Karpas-422 (cell line): ENCODE data around the gene GATC. TPM values are rescaled to one million over a fixed set of nuclear protein-coding genes. Genes with fewer than 3 reads are reported as not detected.
"Not testable (repeated sequence)": the region's sequence is repeated elsewhere in the genome, so short reads cannot be mapped to it uniquely, and the experiment has no call there.

Source experiments
- DNase-seq: peaks from one replicate; pipeline ENCODE4 v3.0.0-alpha.2; 2015
- H2AFZ ChIP-seq: fragments of 200-600 bp; sonication (generic); 2 replicates; pipeline ENCODE4 v1.6.1; 2014; ENCODE audit warnings: antibody characterized with exemption, low read length, mixed read lengths
- H3K27ac ChIP-seq: fragments of 200-600 bp; sonication (generic); 2 replicates; pipeline ENCODE4 v1.5.1; 2014; ENCODE audit warnings: mild to moderate bottlenecking, low read length, moderate library complexity
- H3K27me3 ChIP-seq: fragments of 200-600 bp; sonication (generic); 2 replicates; pipeline ENCODE4 v1.6.1; 2014; ENCODE audit warnings: low read length, mixed read lengths
- H3K36me3 ChIP-seq: fragments of 200-600 bp; sonication (generic); 2 replicates; pipeline ENCODE4 v1.6.1; 2014; ENCODE audit warnings: low read length, mixed read lengths; ENCODE audit not compliant: insufficient read depth
- H3K4me1 ChIP-seq: fragments of 200-600 bp; sonication (generic); 2 replicates; pipeline ENCODE4 v1.6.1; 2014; ENCODE audit warnings: mild to moderate bottlenecking, low read length, mixed read lengths
- H3K4me2 ChIP-seq: fragments of 200-600 bp; sonication (generic); 2 replicates; pipeline ENCODE4 v1.6.1; 2014; ENCODE audit warnings: low read length, low read depth, mild to moderate bottlenecking; ENCODE audit not compliant: poor library complexity, severe bottlenecking
- H3K4me3 ChIP-seq: fragments of 200-600 bp; sonication (generic); 2 replicates; pipeline ENCODE4 v1.5.1; 2014; ENCODE audit warnings: mild to moderate bottlenecking, antibody characterized with exemption, low read length, mixed read lengths
- H3K79me2 ChIP-seq: fragments of 200-600 bp; sonication (generic); 2 replicates; pipeline ENCODE4 v1.6.1; 2014; ENCODE audit warnings: mild to moderate bottlenecking, low read length, mixed read lengths
- H3K9ac ChIP-seq: fragments of 200-600 bp; sonication (generic); 2 replicates; pipeline ENCODE4 v1.6.0; 2014; ENCODE audit warnings: low read length
- H3K9me2 ChIP-seq: fragments of 200-600 bp; sonication (generic), shearing (Covaris generic); replicated peaks from 2 replicates; pipeline ENCODE4 v1.6.0; 2014; ENCODE audit warnings: mild to moderate bottlenecking, low read length, moderate library complexity; ENCODE audit not compliant: insufficient read depth
- H3K9me3 ChIP-seq: fragments of 300-700, 200-600 bp; sonication (generic); 2 replicates; pipeline ENCODE4 v1.6.1; 2014; ENCODE audit warnings: low read length, mixed read lengths
- H4K20me1 ChIP-seq: fragments of 200-600 bp; sonication (generic); 2 replicates; pipeline ENCODE4 v1.6.1; 2014; ENCODE audit warnings: mild to moderate bottlenecking, antibody characterized with exemption, low read length, low read depth; ENCODE audit not compliant: insufficient read depth
- total RNA-seq: library from RNA; depleted of rRNA; stranded (reverse); fragments of >200 nt; shearing (Covaris generic); gene quantifications from 2 replicates; pipeline ENCODE4 v1.2.3, GENCODE V29; 2014; ENCODE audit warnings: low replicate concordance

Gene GATC
- total RNA-seq, 1 experiment from 2014 or later = 21.9 TPM

DNA sequence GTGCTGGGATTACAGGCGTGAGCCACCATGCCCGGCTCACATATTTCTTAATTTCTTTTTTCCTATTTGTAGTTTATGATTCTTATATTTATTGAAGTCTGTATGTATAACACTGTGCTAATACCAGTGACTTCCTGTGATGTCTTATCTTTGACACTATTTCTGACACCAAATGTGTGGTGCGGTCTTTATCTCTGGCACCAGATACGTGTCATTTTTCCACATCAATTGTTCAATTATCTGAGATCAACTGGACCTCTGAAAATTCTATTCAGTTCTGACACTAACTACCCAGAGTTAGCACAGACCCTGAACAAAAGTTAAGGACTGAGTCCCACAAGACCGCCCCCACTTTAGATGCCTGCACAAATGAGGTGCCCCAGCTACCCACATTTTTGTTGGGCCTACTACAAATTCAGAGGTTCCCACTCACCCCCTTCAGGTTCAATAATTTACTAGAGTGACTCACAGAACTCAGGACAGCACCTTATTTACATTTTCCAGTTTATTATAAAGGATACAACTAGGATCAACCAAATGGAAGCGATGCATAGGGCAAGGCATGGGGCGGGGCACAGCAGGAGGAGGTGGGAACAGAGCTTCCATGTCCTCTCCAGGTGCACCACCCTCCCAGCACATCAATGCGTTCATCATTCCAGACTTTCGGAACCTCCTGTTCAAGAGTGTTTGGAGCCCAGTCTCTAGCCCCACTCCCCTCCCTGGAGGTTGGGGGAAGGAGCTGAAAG is 35.0 kb downstream of the GATC start:
- Histone ChIP-seq H3K27me3 (no peaks in the 10 kb centered on the region), H3K9me3 (no peaks in the 10 kb centered on the region), H3K9me2 (no peaks in the 10 kb centered on the region), H3K36me3 (no peaks in the 10 kb centered on the region), H3K4me3 (no peak overlapping the region), H2AFZ (no peak overlapping the region), H4K20me1 (no peaks in the 10 kb centered on the region), H3K4me2 (no peak overlapping the region), H3K79me2 (no peaks in the 10 kb centered on the region), H3K27ac (no peak overlapping the region), H3K9ac (no peak overlapping the region), H3K4me1 (peaks cover 8% of the 10 kb centered on the region)
- no peak for DNase-seq

DNA sequence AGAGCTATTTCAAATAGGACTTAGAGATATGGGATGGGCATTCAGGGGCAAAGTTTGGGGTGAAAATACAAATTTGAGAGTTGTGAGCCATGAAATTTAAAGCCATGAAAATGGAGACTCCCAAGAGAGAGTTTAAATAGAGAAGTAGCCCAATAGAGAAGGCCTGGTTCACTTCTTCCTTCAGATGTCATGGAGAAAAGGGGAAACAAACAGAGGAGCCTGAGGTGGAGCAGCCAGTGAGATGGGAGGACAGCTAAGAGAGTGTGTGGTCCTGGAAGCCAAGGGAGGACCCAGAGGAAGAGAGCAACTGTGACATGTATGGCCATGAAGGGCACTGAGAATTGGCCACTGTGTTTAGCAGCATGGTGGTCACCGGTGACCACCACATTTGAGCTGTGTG is 37.4 kb downstream of the GATC start:
- no peak overlapping the region for H3K4me2 ChIP-seq
- no peaks in the 10 kb centered on the region for H4K20me1 ChIP-seq
- no peak overlapping the region for H3K4me3 ChIP-seq
- H3K4me1 ChIP-seq = peaks cover 8% of the 10 kb centered on the region
- H3K9me2 ChIP-seq = no peaks in the 10 kb centered on the region
- H3K27me3 ChIP-seq = no peaks in the 10 kb centered on the region
- no peaks in the 10 kb centered on the region for H3K79me2 ChIP-seq
- no peaks in the 10 kb centered on the region for H3K9me3 ChIP-seq
- DNase-seq = no peak
- no peak overlapping the region for H2AFZ ChIP-seq
- H3K9ac ChIP-seq = no peak overlapping the region
- H3K36me3 ChIP-seq = no peaks in the 10 kb centered on the region
- no peak overlapping the region for H3K27ac ChIP-seq

DNA sequence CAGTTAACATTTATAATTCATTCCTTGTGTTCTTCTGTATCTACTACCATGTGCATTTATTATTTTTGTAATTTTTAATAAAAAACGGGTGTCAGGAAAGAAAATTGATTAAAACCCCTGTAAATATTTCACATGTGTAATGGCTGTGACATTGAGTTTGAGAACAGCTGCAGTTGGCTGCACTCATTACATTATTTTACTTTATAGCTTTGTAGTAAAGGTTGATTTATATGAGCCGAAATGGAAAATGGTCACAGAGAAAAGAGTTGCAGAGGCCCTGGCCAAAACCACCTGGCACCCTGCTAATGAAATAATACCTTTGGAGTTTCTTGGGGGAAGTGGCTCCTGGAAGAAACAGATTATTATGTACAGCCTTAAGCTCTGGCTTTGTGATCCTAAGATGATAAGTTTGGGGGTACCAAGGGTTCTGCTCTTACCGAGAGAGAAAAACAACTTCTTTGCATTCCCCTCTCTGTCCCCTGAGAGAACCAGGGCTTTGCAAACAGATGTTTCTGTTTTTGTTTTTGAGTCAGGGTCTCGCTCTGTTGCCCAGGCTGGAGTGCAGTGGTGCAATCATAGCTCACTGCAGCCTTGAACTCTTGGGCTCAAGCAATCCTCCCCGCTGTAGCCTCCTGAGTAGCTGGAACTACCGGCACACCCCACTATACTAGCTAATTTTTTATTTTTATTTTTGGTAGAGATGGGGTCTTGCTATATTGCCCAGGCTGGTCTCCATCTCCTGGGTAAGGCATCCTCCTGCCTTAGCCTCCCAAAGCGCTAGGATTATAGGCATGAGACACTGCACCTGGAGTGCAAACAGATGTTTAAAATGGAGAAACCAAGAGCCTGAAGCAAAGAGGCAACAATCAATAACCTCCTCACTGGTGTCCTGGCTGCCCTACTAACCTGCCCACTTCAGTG is 40.0 kb downstream of the GATC start:
- Histone ChIP-seq H3K36me3 (no peaks in the 10 kb centered on the region), H3K4me3 (no peak overlapping the region), H3K9me2 (no peaks in the 10 kb centered on the region), H3K4me1 (peaks cover 8% of the 10 kb centered on the region), H4K20me1 (no peaks in the 10 kb centered on the region), H3K9ac (no peak overlapping the region), H3K27me3 (no peaks in the 10 kb centered on the region), H3K9me3 (no peaks in the 10 kb centered on the region), H3K4me2 (no peak overlapping the region), H3K27ac (no peak overlapping the region), H2AFZ (no peak overlapping the region), H3K79me2 (no peaks in the 10 kb centered on the region)
- DNase-seq = no peak

DNA sequence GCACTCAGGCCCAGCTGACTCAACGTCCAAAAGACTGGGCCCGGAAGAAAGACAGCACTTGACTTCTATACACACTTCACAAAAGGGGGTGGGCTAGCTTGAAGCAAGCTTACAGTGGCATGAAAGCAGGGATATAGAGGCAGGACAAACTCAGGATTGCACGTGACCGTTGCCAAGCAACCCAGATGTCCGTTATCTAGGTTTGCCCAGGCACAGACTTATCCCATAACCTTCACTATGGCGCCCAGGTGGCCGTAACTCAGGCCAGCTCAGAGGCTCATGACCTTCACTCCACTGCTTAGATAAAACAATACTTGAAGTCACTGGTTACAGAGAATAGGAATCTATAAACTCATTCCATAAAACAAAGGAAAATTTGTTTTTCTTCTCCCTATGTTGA is 41.3 kb downstream of the GATC start:
- H3K9me3 ChIP-seq, H2AFZ ChIP-seq, H3K4me1 ChIP-seq, DNase-seq, H3K4me3 ChIP-seq, H3K79me2 ChIP-seq, H3K27ac ChIP-seq, H4K20me1 ChIP-seq, H3K9ac ChIP-seq, H3K4me2 ChIP-seq, H3K27me3 ChIP-seq, H3K36me3 ChIP-seq, H3K9me2 ChIP-seq: not testable (repeated sequence)

DNA sequence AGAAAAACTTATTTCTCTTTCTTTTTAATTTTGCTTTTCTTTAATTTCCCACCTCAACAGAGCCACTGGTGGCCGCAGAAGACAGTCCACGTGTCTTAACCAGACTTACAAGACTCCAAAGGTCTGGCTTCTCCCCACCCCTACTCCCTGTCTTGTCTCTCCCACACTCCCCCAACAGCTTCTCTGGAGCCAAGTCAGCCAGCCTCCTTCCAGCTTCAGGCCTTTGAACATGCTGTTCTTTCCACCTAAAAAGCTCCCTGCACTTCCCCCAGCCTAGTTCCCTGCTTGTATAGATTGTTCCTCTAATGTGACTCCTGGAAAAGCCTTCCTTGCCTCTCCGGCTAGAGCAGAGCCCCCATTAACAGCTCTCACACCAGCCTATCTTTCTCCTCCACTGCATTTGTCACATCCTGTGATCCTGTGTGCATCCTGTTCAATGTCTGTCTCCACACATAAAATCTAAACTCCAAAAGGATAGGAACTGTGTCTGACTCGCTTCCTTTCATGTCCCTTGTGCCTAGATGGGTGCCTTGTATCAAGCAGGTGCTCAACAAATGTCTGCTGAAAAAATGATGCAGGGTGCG is 41.9 kb downstream of the GATC start:
- Histone ChIP-seq H3K27me3 (no peaks in the 10 kb centered on the region), H4K20me1 (no peaks in the 10 kb centered on the region), H3K4me1 (peaks cover 8% of the 10 kb centered on the region), H3K9me2 (no peaks in the 10 kb centered on the region), H3K4me3 (no peak overlapping the region), H3K36me3 (no peaks in the 10 kb centered on the region), H3K4me2 (no peak overlapping the region), H3K79me2 (no peaks in the 10 kb centered on the region), H3K9ac (no peak overlapping the region), H2AFZ (no peak overlapping the region), H3K27ac (no peak overlapping the region), H3K9me3 (no peaks in the 10 kb centered on the region)
- DNase-seq = no peak

DNA sequence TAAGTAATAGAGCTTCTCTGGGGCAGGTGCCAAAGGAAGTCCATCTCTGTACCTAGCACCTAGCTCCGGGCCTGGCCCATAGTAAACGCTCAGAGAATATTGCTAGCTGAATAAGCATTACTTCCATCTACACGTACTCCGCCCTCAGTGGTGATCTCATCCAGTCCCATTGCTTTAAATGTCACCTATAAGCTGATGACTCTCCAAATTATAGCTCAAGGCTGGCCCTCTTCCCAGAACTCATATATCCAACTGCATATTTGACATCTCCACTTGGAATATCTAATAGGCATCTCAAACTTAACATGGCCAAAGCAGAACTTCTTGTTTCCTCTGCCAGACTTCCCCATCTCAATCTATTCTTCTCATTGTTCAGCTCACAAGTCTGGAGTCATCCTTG is 42.8 kb downstream of the GATC start:
- Histone ChIP-seq H3K4me1 (no peaks in the 10 kb centered on the region), H3K79me2 (no peaks in the 10 kb centered on the region), H3K27me3 (no peaks in the 10 kb centered on the region), H3K9me3 (no peaks in the 10 kb centered on the region), H3K9ac (no peak overlapping the region), H2AFZ (no peak overlapping the region), H4K20me1 (no peaks in the 10 kb centered on the region), H3K36me3 (no peaks in the 10 kb centered on the region), H3K4me3 (no peak overlapping the region), H3K27ac (no peak overlapping the region), H3K4me2 (no peak overlapping the region), H3K9me2 (no peaks in the 10 kb centered on the region)
- no peak for DNase-seq

DNA sequence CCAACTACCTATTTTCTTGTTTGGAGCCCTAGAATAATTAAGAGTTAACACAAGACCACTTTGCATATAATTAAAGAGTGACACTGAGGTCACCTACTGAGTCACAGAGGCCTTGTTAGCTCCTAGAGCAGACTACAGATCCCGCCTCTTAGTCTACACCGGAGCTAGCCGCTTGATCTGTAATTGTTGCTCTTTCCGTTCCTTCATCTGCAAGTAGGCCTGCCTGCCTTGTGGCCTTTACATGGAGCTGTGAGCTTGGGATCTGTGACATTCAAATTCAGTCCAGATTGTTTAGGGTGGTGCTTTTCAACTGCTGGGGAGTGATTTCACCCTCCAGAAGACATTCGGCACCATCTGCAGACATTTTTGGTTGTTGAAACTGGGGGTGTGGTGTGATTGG is 44.1 kb downstream of the GATC start:
- H3K4me1 ChIP-seq = peaks cover 7% of the 10 kb centered on the region
- H3K79me2 ChIP-seq = no peaks in the 10 kb centered on the region
- H3K4me2 ChIP-seq = no peak overlapping the region
- no peaks in the 10 kb centered on the region for H4K20me1 ChIP-seq
- no peak overlapping the region for H3K4me3 ChIP-seq
- H3K27me3 ChIP-seq = no peaks in the 10 kb centered on the region
- no peak for DNase-seq
- H2AFZ ChIP-seq = no peak overlapping the region
- no peaks in the 10 kb centered on the region for H3K36me3 ChIP-seq
- no peaks in the 10 kb centered on the region for H3K9me2 ChIP-seq
- no peak overlapping the region for H3K9ac ChIP-seq
- no peak overlapping the region for H3K27ac ChIP-seq
- no peaks in the 10 kb centered on the region for H3K9me3 ChIP-seq

DNA sequence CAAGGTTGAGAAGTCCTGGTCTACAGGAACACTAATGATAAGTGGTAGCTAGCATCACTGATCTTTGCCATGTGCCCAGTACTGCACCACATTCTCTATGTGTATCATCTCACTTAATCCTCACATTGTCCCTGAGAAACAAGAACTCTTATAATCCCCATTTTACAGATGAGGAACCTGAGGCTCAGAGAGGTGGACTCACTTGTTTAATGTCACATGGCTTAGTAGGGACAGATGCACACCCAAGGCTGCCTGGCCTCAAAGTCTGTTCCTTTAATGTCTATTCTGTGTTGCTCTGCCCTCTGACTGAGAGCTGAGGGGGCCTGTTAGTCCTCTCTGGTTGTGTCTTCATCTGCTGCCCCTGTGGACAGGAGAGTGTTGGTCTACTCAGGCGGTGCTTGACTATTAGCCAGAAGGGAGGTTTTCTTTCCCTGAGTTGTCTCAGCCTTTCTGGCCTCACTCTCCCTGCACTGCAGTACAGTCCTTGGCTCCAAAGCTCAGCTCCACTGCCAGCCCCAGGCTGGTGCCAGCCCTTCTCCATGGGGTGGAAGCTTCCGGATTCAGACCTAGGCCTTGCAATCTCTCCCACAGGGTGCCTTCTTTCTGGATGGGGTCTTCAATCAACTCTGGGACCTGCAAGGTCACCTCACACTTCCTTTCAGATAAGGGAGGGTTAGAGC is 44.7 kb downstream of the GATC start:
- H2AFZ ChIP-seq = no peak overlapping the region
- no peak overlapping the region for H3K9ac ChIP-seq
- no peaks in the 10 kb centered on the region for H3K36me3 ChIP-seq
- no peak for DNase-seq
- H3K4me3 ChIP-seq = no peak overlapping the region
- H3K4me2 ChIP-seq = no peak overlapping the region
- no peaks in the 10 kb centered on the region for H3K9me2 ChIP-seq
- H3K27me3 ChIP-seq = no peaks in the 10 kb centered on the region
- peaks cover 9% of the 10 kb centered on the region for H3K4me1 ChIP-seq
- no peaks in the 10 kb centered on the region for H3K9me3 ChIP-seq
- no peak overlapping the region for H3K27ac ChIP-seq
- H3K79me2 ChIP-seq = peaks cover under 1% of the 10 kb centered on the region
- H4K20me1 ChIP-seq = no peaks in the 10 kb centered on the region
